Neural cell (in vitro differentiated cells): Measurements from ENCODE around the gene SIPA1L2.
A peak's percentile ranks its signal among the peaks of the same experiment; 100 is the strongest.

Source experiments
- CTCF ChIP-seq: fragments of 450-650 bp; IDR thresholded peaks from 2 replicates; pipeline ENCODE4 v1.5.1; 2014; ENCODE audit warnings: antibody characterized with exemption, mild to moderate bottlenecking, moderate library complexity; ENCODE audit not compliant: poor library complexity, severe bottlenecking
- EP300 ChIP-seq: fragments of 450-650 bp; conservative IDR thresholded peaks from 2 replicates; pipeline ENCODE4 v1.6.1; 2014; ENCODE audit warnings: antibody characterized with exemption, mild to moderate bottlenecking, moderate library complexity; ENCODE audit not compliant: poor library complexity, severe bottlenecking
- EZH2 ChIP-seq: fragments of 200-600, 300-800 bp; shearing (Covaris generic), sonication (generic); IDR thresholded peaks from 2 replicates; pipeline ENCODE4 v1.6.1; 2014; ENCODE audit warnings: antibody characterized with exemption, low read length, borderline replicate concordance, mild to moderate bottlenecking; ENCODE audit not compliant: insufficient read depth, poor library complexity, severe bottlenecking
- MXI1 ChIP-seq: fragments of 450-650 bp; conservative IDR thresholded peaks from 2 replicates; pipeline ENCODE4 v1.6.1; 2014; ENCODE audit warnings: antibody characterized with exemption, mild to moderate bottlenecking; ENCODE audit not compliant: poor library complexity, severe bottlenecking
- POLR2AphosphoS5 ChIP-seq: IDR thresholded peaks from 2 replicates; pipeline ENCODE4 v1.6.1; 2012
- RAD21 ChIP-seq: fragments of 450-650 bp; conservative IDR thresholded peaks from 2 replicates; pipeline ENCODE4 v1.6.1; 2014; ENCODE audit warnings: antibody characterized with exemption, mild to moderate bottlenecking, moderate library complexity
- TF ChIP-seq, protein P1 (sequence below): IDR thresholded peaks from 2 replicates; pipeline ENCODE4 v1.6.1; 2012; ENCODE audit warnings: borderline replicate concordance

DNA sequence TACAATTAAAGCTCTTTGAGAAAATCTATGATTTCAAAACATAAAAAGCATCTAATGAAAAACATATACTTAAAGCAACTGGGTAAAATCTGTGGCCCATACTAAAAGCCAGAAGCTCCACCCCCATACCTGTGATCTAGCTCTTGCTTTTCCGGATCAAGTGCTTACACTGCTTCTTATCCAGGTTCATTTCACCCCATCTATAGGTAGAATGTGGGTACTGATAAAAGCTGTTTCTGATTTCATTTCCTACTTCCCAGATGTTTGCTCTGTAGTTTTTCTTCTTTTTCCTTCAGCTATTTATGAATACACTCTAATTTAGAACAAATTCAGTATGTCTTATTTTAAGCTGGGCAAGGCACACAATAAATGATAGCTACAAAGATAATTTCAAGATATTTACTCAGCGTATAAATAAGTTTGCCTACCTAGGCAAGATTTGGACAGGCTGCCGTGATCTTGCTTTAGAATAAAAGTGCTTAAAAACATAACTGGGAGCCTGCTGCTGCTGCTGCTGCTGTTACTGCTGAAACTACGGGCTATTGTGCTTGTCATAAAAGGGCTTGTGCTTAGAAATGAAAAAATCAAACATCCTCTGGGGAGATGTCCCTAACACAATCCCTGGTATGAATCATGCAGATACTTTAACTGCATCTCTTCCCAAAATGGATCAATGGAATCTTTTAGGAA lies 2.1 kb downstream of the SIPA1L2 start:
- peak; percentile 83 for TF ChIP-seq CTCF
- TF ChIP-seq MXI1, result no peak
- TF ChIP-seq, protein P1, sequence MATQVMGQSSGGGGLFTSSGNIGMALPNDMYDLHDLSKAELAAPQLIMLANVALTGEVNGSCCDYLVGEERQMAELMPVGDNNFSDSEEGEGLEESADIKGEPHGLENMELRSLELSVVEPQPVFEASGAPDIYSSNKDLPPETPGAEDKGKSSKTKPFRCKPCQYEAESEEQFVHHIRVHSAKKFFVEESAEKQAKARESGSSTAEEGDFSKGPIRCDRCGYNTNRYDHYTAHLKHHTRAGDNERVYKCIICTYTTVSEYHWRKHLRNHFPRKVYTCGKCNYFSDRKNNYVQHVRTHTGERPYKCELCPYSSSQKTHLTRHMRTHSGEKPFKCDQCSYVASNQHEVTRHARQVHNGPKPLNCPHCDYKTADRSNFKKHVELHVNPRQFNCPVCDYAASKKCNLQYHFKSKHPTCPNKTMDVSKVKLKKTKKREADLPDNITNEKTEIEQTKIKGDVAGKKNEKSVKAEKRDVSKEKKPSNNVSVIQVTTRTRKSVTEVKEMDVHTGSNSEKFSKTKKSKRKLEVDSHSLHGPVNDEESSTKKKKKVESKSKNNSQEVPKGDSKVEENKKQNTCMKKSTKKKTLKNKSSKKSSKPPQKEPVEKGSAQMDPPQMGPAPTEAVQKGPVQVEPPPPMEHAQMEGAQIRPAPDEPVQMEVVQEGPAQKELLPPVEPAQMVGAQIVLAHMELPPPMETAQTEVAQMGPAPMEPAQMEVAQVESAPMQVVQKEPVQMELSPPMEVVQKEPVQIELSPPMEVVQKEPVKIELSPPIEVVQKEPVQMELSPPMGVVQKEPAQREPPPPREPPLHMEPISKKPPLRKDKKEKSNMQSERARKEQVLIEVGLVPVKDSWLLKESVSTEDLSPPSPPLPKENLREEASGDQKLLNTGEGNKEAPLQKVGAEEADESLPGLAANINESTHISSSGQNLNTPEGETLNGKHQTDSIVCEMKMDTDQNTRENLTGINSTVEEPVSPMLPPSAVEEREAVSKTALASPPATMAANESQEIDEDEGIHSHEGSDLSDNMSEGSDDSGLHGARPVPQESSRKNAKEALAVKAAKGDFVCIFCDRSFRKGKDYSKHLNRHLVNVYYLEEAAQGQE, result no peak
- TF ChIP-seq POLR2AphosphoS5, result no peak
- TF ChIP-seq RAD21, result peak; percentile 87
- no peak for TF ChIP-seq EP300
- TF ChIP-seq EZH2, result no peak
